GM12891 (cell line): Measurements from ENCODE around the gene RSPO3.

Source experiments
- POLR2A ChIP-seq: IDR thresholded peaks from 2 replicates; pipeline ENCODE4 v1.6.1; 2011; ENCODE audit warnings: low read depth, low read length, control low read depth
- POLR2AphosphoS5 ChIP-seq: IDR thresholded peaks from 2 replicates; pipeline ENCODE4 v1.6.1; 2011; ENCODE audit warnings: low read depth, low read length, control low read depth
- POU2F2 ChIP-seq: IDR thresholded peaks from 2 replicates; pipeline ENCODE4 v1.6.1; 2011; ENCODE audit warnings: low read depth, mild to moderate bottlenecking, control low read depth, low read length, moderate library complexity
- TAF1 ChIP-seq: IDR thresholded peaks from 2 replicates; pipeline ENCODE4 v1.6.1; 2011; ENCODE audit warnings: low read depth, low read length, control low read depth

DNA sequence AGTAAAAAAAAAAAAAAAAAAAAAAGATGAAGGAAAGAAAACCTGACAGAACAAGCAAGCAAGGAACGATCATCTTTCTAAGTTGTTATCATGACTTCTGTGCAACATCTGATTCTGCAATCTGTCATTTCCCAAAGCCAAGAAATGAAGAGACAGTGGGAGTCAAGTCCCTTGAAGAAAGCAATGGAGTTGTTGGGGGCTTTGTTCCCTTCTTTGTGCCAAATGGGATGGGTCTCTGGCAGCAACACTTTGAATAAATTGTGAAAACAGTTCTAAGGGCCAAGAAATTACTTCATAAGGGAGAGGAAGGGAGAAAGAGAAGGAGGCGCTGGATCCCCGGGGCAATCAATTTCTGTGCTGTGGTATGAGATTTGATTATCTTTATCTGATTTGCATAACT, 33.3 kb upstream of the RSPO3 start:
- no peak for TF ChIP-seq POLR2A
- TF ChIP-seq POLR2AphosphoS5 = no peak
- no peak for TF ChIP-seq POU2F2
- TF ChIP-seq TAF1 = no peak
